Kidney epithelial cell (primary cell): ENCODE results near the gene TENT4A. TPM values are rescaled to one million over a fixed set of nuclear protein-coding genes. Genes with fewer than 3 reads are reported as not detected.

ENCODE experiments used
- DNase-seq: peaks from one replicate; pipeline ENCODE4 v3.0.0-alpha.2; 2010; ENCODE audit warnings: low read depth
- H3K27me3 ChIP-seq: 2 replicates; pipeline ENCODE4 v1.6.0; 2011; ENCODE audit warnings: low read length; ENCODE audit not compliant: control insufficient read depth, insufficient read depth
- H3K36me3 ChIP-seq: 2 replicates; pipeline ENCODE4 v1.5.1; 2011; ENCODE audit warnings: low read length; ENCODE audit not compliant: control insufficient read depth, insufficient read depth
- H3K4me3 ChIP-seq: 2 replicates; pipeline ENCODE4 v1.5.1; 2011; ENCODE audit warnings: low read depth, mild to moderate bottlenecking, control low read depth, low read length
- CTCF ChIP-seq: IDR thresholded peaks from 2 replicates; pipeline ENCODE4 v1.5.1; 2011; ENCODE audit warnings: mild to moderate bottlenecking, moderate library complexity, low read length, control low read depth, inconsistent platforms; ENCODE audit not compliant: insufficient read depth, poor library complexity, severe bottlenecking
- total RNA-seq: library from RNA; depleted of rRNA; stranded (reverse); fragments of >200 nt; gene quantifications from 2 replicates; pipeline ENCODE4 v1.2.3, GENCODE V29; 2015

Gene TENT4A
- total RNA-seq, 1 donor from 2014 or later, result 12.0 TPM

GRCh38 chr5:6674421-6674820 is 38.8 kb upstream of the TENT4A start:
- TF ChIP-seq CTCF, result no peak
- no peak for DNase-seq
- Histone ChIP-seq H3K36me3 (no peaks in the 10 kb centered on the region), H3K4me3 (no peak overlapping the region), H3K27me3 (no peaks in the 10 kb centered on the region)

DNA sequence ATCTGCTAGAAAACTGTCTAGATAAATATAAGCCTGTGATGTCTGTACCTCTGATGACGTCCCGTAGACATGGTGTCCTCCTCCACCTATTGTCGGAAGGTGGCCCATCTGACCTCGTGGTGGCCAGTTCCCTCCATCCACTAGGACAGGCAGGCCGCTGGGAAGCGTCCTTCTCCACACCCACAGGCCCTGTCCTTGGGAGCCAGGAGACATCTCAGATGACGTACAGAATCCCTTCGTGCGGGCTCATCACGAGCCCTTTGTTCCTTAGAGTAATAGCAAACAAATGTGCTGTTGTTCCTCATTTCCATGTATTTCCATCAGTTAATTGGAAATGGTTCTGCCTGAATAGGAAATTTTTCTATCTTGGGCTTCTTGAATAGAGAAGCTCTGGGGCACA is 38.3 kb upstream of the TENT4A start:
- Histone ChIP-seq H3K4me3 (no peak overlapping the region), H3K27me3 (no peaks in the 10 kb centered on the region), H3K36me3 (no peaks in the 10 kb centered on the region)
- no peak for DNase-seq
- TF ChIP-seq CTCF, result no peak

DNA sequence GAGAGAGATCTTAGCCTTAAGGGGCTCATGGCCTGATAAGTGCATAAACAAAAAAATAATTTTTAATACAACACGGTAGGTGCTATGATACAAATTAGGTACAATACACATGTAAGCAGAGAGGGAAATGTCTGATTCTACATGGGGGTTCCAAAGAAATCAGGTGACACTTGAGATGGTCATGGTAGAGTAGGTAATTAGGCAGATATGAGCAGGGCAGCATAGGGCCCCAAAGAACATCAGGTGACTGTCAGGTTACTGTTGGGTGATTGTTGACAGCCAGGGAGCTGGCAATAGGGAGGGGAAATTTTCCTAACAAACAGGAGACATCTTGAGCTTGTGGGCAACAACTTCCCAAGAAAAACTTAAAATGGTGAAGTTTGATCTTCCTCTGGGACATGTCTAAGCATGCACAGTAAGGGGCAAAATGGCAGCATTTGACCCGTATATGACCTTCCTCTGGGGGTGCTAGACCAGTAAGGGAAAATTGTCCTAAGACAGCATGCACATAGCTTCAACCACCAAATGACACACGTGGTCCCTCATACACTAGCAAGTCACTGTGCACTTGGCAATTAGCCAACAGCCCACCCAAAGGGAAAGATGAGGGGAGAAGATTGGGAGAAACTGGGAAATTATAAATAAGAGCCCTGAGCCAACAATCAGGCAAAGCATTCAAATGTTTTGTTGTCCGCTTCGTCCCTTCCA is 37.3 kb upstream of the TENT4A start:
- TF ChIP-seq CTCF, result no peak
- Histone ChIP-seq H3K36me3 (no peaks in the 10 kb centered on the region), H3K4me3 (no peak overlapping the region), H3K27me3 (no peaks in the 10 kb centered on the region)
- no peak for DNase-seq

GRCh38 chr5:6676702-6677101 is 36.5 kb upstream of the TENT4A start:
- Histone ChIP-seq H3K36me3 (no peaks in the 10 kb centered on the region), H3K27me3 (no peaks in the 10 kb centered on the region), H3K4me3 (no peak overlapping the region)
- peak; percentile 2 for DNase-seq
- TF ChIP-seq CTCF, result no peak

DNA sequence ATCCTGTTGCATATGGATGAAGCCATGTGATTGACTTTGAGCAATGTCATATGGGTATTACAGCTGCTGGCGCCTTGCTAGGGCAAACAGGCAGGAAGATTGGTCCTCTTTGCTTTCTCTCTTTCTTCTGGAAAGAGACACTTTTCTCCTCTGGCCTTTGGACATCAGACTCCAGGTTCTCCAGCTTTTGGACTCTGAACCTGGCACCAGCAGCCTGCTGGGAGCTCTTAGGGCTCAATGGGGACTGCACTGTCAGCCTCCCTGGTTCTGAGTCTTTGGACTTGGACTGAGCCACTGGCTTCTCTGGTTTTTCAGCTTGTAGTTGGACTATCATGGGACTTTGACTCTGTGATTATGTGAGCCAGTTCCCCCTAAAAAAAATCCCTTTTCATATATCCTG is 34.8 kb upstream of the TENT4A start:
- Histone ChIP-seq H3K36me3 (no peaks in the 10 kb centered on the region), H3K4me3 (no peak overlapping the region), H3K27me3 (no peaks in the 10 kb centered on the region)
- no peak for DNase-seq
- TF ChIP-seq CTCF, result no peak

- H3K36me3 ChIP-seq, result no peaks in the 10 kb centered on the region
- TF ChIP-seq CTCF, result no peak
- no peaks in the 10 kb centered on the region for H3K27me3 ChIP-seq
- no peak for DNase-seq
- no peak overlapping the region for H3K4me3 ChIP-seq
Observed at GRCh38 chr5:6680922-6681321, 32.3 kb upstream of the TENT4A start.
